ENCODE data around the gene DDX1.

Gene DDX1

DNA sequence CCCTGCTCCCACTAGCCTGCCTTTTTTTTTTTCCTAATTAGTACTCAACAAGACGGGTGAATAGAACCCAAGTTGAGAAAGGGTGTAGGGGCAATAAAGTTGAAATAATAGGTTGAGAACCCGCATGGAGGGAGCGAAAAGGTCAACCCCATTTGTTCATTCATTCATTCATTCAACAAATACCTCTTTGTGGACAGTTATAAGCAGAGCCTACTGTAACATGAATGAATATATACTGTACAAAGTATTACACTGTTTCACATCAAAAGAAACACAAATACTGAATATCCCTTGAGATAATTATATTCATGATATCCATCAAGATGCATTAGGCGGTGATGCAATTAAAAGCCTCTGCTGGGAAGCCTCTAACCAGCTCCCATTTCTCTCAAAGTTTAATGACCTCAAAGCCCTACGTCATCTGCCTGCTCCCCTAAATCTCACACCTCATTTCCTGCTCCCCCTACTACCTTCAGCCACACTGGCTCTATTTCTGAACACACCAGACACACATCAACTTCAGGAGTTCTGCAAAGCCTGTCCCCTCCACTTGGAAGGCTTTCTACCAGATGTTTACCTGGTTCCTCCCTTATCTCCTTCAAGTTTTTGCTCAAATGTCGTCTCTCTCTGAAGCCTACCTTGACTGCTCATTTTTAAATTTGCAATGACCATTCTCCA lies 29.2 kb upstream of the DDX1 start:
- no peak for DNase-seq

DNA sequence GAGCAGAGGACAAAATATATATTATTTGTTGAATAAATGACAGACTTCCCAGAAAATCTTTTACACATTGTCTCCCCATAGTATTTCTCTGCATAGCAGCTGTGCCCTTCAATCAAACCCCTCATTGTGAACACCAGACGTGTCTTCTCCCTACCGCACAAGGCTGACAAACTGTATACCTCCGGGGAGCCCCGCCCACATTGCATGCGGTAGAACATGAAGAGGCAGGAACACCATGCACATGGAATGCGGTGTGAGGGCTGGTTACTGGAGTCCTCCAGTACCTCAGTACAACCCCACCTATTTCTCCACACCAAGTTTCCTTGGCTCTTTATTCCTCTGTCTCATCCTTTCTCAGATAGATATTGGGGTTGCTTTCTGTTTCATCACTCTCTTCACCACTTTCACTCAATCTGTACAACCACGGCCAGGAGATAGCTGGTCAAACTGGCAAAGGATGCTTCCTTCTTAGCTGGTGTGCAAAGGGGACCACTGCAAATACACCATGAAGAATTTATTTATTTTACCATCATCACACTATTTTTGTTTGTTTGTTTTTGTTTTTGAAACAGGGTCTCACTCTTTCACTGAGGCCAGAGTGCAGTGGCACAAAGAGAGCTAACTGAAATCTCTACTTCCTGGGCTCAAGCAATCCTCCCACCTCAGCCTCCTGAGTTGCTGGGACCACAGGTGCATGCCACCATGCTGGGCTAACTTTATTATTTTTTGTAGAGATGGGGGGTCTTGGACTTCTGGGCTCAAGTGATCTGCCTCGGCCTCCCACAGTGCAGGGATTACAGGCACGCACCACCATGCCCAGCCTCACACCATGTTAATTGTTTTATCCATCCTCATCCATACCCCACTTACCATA lies 28.2 kb upstream of the DDX1 start:
- no peak for DNase-seq

DNA sequence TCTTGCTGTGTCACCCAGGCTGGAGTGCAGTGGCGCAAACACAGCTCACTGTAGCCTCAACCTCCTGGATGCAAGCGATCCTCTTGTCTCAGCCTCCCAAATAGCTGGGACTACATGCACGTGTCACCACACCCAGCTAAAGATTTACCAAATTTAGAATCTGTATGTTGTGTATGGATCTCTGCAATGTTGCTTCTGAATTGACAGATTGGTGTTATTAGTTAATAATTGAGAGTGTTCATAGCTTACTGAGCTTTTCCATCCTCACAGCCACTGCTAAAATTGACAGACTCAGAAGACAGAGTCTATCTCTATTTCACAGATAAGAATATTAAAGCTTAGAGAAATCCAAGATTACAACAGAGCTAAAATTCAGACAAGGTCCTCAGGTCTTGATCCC lies 26.3 kb upstream of the DDX1 start:
- no peak for DNase-seq

DNA sequence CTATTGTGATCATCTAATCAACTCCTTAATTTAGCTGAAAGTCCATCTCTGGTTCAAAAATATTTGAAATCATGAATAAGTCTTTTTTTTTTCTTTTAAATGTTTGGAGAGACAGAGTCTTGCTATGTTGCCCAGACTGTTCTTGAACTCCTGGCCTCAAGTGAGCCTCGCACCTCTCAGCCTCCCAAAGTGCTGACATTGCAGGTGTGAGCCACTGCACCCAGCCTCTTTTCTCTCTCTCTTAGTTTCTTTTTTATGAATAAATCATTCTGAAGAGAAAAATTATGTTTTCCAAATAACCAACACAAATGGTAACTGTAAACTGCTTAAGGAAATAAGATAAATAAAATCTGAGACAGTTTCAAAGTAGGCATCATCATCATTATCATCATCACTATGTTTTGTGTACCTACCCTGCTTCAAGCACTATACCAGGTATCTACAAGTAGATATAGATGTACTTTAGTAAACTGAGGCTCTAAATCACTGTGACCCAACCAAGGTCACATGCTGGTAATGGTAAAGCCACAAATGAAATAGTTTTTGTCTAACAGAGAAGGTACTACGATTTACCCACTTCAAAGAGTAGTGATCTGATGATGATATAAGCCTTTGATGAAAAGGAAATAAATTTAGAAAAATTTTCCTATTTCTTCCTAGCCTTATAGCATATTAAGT lies 25.5 kb upstream of the DDX1 start:
- no peak for DNase-seq

DNA sequence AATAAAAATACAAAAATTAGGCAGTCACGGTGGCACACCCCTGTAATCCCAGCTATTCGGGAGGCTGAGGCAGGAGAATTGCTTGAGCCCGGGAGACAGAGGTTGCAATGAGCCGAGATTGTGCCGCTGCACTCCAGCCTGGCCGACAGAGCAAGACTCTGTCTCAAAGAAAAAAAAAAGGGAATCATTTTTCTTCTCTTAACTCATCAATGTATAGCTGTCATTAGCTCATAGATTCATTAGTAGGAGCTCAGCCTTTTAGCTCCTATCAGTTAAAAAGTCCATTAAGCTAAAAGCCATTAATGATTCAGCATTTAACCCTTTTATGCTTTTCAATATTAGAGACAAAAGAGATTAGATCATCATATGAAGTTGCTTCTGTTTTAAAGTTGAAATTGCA lies 24.8 kb upstream of the DDX1 start:
- no peak for DNase-seq

DNA sequence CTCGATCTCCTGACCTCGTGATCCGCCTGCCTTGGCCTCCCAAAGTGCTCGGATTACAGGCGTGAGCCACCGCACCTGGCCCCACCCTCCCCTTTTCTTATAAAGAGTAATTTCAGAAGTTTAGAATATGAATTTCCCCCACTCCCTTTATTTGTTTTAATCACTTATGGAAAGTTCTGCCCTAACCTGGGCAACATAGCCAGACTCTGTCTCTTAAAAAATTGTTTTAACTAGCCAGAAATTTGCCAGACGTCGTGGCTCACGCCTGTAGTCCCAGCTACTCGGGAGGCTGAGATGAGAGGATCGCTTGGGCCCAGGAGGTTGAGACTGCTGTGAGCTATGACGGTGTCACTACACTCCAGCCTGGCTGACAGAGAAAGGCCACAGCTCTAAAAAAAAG lies 22.8 kb upstream of the DDX1 start:
- no peak for DNase-seq

DNA sequence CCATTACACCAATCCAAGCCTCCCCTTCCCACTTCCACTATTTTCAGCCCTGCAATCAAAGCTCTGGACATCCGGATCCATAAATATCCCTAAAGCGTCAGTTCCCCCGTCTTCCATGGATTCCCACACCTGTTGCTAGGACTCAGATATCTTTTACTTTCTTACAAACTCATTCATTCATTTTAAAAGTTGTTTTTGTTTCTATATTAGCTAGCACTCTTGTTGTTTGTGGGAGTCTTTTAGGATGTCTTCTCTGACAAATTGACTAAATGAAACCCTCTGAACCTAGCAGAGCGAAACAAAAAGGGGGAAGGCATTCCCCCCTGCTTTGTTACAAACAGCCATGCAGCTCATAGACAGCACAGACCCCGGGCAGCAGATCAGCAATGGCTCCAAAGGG lies 21.6 kb upstream of the DDX1 start:
- no peak for DNase-seq

DNA sequence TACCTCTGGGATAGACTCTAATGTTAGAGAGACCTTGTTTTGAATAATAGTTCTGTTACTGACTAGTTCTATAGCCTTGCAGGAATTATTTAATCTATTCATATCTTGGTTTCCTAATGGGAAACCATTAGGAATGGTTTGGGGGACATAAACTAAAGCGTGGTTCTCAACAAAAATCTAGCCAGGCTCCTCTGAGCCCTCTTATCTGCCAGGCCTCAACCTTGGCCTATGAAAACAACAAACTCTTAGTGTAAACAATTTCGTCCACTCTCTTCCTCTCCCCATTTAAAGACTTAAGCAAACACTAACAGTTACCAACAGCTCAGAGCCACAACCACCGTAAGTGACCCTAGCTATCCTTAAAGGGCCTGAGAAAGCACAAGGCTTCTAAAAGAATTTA lies 19.9 kb upstream of the DDX1 start:
- no peak for DNase-seq

DNA sequence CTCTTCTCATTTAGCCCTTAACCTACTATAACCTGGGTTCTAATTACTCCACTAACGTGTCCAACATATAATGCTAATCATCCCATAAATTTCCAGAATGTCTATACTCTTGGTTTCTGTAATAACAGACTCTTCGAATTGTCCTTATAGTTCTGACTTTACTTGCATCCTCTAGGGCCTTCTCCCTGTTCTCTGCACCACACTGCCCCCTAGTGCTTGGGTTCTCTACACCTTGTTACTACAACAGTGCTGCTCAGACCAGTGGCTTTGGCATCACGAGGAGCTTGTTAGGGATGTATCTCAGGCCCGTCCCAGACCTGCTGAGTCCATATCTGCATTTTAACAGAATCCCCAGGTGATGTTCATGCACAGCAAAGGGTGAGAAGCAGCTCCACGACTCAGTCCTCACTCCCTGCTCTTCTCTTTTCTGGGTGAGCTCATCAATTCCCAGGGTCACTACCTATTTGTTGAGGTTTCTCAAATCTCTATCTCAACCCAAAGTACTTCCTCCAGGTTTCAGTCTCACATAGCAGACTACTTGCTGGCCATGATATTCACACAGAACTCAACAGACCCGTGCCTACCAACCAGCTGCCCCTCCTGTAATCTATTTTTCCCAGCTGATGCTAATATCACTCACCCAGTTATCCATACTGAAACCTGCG lies 14.5 kb upstream of the DDX1 start:
- DNase-seq, result peak; percentile 69 to 83

DNA sequence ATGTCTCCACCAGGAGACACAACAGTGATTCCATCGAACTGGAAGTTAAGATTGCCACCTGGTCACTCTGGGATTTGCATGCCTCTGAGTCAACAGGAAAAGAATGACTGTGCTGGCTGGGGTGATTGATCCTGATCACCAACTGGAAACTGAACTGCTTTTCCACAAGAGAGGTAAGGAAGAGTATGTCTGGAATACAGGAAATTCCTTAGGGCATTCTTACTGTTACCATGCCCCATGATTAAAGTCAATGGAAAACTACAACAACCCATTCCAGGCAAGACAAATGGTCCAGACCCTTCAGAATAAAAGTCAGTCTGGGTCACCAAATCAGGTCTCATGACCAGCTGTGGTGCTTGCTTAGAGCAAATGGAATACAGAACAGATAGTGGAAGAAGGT lies 12.0 kb upstream of the DDX1 start:
- DNase-seq, result no peak

DNA sequence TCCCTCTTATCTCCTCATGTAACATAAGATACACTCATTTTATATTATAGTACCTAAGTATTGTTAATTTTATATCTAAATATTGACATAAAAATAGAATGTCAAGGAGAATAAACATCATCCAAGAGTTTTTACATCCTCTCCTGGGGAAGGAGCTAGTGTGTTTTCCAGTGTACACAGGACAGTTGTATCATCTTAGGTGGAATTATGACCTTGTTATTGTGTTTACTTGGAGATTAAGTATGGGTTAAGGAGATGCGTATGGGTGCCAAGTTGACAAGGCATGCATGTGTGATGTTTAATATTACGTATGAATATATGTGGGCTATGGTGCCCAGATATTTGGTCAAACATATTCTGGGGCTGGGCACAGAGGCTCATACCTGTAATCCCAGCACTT lies 11.2 kb upstream of the DDX1 start:
- DNase-seq, result no peak

DNA sequence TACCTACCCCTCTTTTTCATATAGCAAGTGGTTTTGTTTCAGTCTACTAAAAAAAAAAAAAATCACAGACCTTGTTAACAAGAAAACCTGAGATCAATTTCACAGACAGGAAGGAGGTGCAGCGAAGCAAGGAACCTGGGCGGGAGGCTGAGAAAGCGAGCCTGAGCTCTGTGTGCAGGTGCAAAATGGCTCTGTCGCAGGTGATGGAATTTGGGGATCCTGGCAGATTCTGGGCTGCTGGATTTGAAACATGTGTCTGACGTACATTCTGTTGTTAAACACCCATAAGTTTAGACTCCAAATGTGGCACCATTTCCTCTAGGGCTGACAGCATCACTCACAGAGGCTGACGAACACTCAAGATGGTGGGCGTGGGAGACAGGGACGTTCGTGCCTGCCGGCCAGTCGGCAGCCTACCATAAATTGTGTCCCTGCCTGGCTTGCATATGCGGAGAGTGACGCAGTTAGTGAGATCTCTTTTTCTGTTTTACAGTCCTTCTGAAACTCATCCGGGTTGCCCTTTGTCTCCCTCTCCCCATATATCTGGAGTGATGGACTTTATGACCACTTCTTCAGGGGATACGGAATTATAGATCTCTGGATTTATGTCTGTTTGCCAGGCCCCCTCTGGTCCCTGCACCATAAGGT lies 8.8 kb upstream of the DDX1 start:
- no peak for DNase-seq

DNA sequence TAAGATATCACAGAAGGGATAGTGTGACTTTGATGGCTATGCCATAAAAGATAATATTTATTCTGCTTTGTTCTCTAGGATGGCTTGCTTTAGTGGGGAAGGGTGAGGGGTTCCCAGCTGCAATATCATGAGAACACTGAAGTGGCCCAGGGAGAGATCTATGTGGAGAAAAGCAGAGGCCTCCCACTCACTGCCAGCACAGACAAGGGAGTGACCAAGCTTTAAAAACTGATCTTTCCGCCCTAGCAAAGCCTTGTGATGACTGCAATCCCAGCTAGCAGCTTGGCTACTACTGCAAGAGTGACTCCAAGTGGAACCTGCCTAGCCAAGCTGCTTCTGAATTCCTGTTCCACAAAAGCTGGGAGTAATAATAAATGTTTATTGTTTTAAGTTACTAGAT lies 7.8 kb upstream of the DDX1 start:
- DNase-seq, result no peak

DNA sequence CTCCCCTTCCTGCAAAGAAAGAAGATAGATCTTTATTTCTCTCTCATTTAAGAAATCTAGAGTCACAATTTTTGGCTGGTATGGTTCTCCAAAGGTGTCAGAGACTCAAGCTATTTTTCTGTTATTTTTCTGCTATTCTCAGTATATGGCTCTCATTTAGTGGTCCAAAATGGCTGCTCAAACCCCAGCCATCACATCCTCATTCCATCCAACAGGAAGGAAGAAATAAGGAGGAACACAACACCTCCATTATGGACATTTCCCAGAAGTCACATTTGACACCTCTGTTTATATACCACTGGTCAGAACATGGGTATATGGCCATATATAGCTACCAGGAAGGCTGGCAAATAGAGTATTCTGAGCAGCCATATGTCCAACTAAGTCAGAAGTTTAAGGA lies 7.4 kb upstream of the DDX1 start:
- DNase-seq, result no peak

DNA sequence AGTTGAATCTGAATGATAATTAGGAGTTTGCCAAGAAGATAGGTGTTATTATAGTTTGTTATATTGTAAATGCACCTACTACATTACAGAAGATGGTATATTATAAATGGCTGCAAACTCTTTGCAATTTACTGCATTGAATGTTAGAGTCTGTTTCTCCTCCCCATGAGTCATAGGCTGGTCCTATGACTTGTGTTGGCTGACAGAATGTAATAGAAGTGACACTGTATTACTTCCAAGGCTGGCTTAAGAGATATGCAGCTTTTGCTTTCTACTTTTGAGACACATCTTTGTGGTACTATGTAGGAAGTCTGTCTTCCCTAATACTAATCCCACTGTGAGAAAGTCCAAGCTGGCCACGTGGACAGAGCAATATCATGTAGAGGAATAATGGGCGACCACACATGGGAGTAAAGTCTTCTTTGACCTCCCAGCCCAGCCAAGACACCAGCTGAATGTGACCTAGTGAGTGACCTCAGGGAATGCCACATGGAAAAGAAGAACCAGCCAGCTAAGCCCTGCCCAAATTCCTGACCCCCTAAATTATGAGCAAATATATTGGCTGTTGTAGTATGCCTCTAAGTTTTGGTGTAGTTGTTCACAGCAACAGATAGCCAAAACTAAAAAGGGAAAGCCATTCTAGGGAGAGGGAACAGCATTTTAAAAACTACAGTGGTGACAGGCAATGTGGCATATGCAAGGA lies 6.8 kb upstream of the DDX1 start:
- DNase-seq, result peak; percentile 42 to 51

DNA sequence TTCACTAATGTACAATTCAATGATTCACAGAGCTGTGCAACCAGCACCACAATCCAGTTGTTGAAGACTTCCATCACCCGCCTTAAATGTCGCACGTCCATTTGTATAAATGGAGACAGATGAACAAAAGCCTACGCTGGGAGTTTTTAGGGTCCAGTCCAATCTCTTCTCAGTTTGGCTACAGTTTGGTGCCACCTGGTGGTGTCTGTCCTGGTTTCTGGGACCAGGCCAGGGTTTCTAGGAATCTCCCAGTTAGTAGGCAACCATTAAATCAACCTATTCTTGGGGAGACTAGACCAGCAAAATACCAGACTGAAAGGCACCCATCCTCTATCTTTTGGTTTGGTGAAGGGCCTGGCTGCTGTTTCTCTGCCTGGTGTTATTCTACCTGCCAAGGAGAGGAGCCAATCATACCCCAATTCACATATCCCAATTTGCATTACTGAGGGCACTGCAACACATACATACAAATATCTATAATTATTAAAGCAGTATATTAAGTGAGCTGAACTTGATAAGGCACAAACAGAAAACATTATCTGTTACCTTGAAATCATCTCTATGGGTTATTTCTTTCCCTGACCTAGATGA lies 3.2 kb upstream of the DDX1 start:
- DNase-seq, result peak; percentile 17 to 49

DNA sequence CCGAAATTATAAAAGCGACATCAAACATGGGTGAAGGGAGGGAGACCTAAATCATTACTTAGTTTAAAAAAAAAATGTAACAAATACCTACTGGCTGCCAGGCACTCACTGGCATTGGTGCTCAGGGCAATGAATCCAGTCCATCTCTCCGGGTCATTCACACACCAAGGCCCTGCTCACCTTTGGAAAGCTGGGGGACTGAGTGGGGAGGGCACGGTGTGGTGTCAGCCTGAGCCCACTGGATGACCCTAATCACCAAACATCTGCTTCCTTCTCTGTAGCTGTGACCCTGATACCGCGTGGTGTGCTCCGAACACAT lies 336 bp upstream of the DDX1 start:
- no peak for DNase-seq

DNA sequence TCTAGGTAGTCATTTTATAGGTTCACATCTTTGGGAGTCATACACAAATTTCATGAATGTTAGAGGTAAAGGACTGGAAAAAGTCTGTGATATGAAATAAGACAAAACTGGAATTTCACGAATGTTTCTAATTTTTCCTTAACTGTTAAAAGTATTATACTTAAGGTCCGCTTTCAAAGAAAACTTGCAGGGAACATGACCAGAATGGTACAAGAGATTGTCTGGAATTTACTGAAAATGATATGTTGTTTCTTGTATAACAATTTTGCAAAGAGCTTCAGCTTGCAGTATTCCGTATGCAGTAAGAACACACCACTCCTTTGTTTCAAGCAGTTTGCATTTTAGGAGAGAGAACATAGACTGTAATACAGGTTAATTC lies 1.6 kb downstream of the DDX1 start:
- DNase-seq, result no peak

DNA sequence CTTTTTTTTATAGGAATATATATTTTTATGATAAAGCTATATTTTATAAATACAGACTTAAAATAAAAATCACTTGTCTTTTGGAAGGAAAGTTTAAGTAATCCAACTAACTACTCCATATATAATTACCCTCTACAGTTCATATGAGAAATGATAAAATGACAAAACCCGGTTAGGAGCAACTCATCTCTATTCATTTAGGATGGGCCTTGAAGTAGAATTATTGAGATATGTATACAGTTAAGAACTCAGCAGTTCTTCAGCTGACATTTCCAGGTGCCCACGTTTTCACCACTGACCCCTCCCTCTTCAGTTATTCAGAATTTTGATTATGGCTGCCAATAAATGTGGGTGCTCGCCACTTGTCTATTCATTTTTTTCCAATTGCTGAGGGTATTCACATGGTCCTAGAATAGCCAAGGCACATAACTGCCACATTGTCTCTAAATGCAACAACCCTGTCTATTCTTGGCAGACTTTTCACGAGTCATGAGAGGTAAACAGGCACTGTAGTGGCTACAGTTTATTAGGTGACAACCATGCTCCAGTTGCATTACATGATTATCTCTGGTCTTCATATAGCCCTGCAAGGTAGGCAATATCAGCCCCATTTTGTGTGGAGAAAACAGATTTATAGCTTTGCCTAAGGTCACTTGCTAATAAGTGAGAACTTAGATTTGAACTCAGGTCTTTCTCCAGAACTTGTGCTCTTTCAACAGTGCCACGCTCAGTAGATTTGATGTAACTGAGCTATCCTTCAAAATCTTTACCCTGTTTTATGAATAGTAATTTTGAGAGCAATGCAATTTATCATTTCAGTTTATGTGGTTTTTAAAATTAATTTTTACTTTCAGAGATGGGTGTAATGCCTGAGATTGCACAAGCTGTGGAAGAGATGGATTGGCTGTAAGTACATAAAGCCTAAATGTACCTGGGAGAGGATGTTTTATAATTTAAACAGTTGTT lies 2.9 kb downstream of the DDX1 start:
- DNase-seq, result no peak

DNA sequence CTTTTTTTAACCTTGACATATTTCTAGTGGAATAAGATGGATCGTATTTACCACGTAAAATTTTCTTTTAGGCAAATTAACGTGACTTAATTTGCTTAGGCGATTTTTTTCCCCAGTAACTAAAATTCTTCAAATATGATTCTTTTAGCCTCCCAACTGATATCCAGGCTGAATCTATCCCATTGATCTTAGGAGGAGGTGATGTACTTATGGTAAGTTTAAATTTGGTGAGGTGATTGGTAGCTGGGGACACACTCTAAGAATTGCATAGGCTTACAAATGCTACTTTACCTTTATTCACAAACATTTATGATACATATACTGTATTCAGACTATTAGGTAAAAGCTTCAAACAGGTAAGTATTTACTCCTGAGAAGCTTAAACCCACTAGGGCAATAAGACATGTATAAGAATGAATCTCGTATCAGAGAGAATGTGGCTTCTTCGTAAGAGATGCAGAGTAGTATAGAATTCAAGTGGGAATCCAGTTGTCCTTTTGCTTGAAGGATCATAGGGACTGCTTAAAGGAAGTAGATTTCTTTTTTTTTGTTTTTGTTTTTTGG lies 3.8 kb downstream of the DDX1 start:
- no peak for DNase-seq

Data from inflammatory macrophage (primary cell).